SK-N-SH (cell line): ENCODE results near the gene KLF3.

Experiments
- EP300 ChIP-seq, 2 experiments: IDR thresholded peaks; 2 replicates each; pipeline versions ENCODE4 v1.4.0 to v1.6.1; 2012; ENCODE audit warnings: borderline replicate concordance in 1 of 2, low read depth in 1 of 2, low read length in 1 of 2
- MEF2A ChIP-seq: IDR thresholded peaks from 2 replicates; pipeline ENCODE4 v1.4.0; 2012; ENCODE audit warnings: low read depth, borderline replicate concordance
- MXI1 ChIP-seq: IDR thresholded peaks from 2 replicates; pipeline ENCODE4 v1.6.1; 2012; ENCODE audit warnings: mild to moderate bottlenecking, low read depth, low read length, improper control_type of control experiment
- NRF1 ChIP-seq: IDR thresholded peaks from 2 replicates; pipeline ENCODE4 v1.6.1; 2012; ENCODE audit warnings: low read depth, mild to moderate bottlenecking, low read length
- POLR2AphosphoS5 ChIP-seq: IDR thresholded peaks from 2 replicates; pipeline ENCODE4 v1.6.1; 2012; ENCODE audit warnings: low read depth, low read length
- SMC3 ChIP-seq: IDR thresholded peaks from 2 replicates; pipeline ENCODE4 v1.6.1; 2012; ENCODE audit warnings: low read depth, low read length, improper control_type of control experiment
- TAF1 ChIP-seq: IDR thresholded peaks from 2 replicates; pipeline ENCODE4 v1.6.1; 2012; ENCODE audit warnings: low read depth, mild to moderate bottlenecking, low read length, moderate library complexity, borderline replicate concordance
- YY1 ChIP-seq: IDR thresholded peaks from 2 replicates; pipeline ENCODE4 v1.4.0; 2012; ENCODE audit warnings: low read depth, mild to moderate bottlenecking
- TF ChIP-seq, protein P1 (sequence below): fragments of 200-600 bp; sonication (generic); IDR thresholded peaks from 2 replicates; pipeline ENCODE4 v1.6.1; 2017; ENCODE audit warnings: antibody characterized with exemption, mild to moderate bottlenecking, moderate library complexity
- TF ChIP-seq, protein P2 (sequence below): fragments of 150-350 bp; IDR thresholded peaks from 2 replicates; pipeline ENCODE4 v1.6.1; 2017; ENCODE audit warnings: antibody characterized with exemption, low read length, low read depth, borderline replicate concordance

DNA sequence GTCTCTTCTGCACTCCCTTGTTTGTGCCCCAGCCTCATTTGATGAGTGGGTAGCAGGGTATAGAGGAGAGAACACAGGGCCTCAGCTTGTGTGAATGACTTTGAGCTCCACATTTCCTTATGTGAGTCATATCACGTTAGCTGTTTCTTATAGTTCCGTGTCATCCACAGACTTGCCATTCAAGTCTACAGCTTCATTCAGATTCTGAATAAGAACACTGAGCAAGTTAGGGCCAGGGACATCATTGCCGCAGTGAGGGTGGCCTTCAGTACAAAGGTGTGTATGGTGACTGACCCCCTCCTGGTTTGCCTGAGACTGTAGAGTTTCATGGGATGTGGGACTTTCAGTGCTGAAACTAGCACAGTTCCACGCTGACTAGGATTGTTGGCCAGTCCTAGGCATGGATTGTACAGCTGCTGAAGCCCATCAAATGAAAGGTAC, 23.6 kb downstream of the KLF3 start:
- TF ChIP-seq, protein P1, sequence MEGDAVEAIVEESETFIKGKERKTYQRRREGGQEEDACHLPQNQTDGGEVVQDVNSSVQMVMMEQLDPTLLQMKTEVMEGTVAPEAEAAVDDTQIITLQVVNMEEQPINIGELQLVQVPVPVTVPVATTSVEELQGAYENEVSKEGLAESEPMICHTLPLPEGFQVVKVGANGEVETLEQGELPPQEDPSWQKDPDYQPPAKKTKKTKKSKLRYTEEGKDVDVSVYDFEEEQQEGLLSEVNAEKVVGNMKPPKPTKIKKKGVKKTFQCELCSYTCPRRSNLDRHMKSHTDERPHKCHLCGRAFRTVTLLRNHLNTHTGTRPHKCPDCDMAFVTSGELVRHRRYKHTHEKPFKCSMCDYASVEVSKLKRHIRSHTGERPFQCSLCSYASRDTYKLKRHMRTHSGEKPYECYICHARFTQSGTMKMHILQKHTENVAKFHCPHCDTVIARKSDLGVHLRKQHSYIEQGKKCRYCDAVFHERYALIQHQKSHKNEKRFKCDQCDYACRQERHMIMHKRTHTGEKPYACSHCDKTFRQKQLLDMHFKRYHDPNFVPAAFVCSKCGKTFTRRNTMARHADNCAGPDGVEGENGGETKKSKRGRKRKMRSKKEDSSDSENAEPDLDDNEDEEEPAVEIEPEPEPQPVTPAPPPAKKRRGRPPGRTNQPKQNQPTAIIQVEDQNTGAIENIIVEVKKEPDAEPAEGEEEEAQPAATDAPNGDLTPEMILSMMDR, result no peak
- TF ChIP-seq MEF2A (no peak), EP300 (IDR thresholded peaks at IDR 0.05; ENCODE audit: borderline replicate concordance in 1 of 2, low read depth in 1 of 2, low read length in 1 of 2) (no peak), POLR2AphosphoS5 (no peak), YY1 (no peak), MXI1 (no peak), SMC3 (no peak), NRF1 (no peak), TAF1 (no peak)
- TF ChIP-seq, protein P2, sequence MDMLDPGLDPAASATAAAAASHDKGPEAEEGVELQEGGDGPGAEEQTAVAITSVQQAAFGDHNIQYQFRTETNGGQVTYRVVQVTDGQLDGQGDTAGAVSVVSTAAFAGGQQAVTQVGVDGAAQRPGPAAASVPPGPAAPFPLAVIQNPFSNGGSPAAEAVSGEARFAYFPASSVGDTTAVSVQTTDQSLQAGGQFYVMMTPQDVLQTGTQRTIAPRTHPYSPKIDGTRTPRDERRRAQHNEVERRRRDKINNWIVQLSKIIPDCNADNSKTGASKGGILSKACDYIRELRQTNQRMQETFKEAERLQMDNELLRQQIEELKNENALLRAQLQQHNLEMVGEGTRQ, result no peak
